HG02588 (cell line): Measurements from ENCODE around the gene P4HA3.

Source experiments
- ATAC-seq: cut with Tn5 transposase; IDR thresholded peaks from one replicate; pipeline ENCODE4 v1.9.1; 2021; ENCODE audit warnings: mild to moderate bottlenecking, moderate library complexity; ENCODE audit not compliant: unreplicated experiment

Gene P4HA3

DNA sequence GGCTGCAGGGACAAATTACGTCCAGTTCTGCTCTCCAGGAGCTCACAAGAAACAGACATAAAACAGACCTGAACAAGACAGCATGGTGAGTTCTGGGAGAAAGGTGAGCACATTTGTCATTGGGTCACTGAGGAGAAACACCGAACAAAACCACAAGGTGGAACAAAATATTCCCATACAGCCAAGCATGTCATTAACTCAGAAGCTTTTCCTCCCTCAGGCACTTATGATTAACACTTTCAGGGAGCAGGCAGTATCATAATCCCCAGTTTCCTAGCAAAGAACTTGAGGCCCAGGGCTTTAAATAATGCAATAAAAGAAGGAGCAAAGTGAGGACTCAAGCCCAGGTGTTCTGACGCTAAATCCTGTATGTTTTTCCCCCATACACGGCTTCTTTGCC, 43.0 kb downstream of the P4HA3 start:
- ATAC-seq, result no peak

DNA sequence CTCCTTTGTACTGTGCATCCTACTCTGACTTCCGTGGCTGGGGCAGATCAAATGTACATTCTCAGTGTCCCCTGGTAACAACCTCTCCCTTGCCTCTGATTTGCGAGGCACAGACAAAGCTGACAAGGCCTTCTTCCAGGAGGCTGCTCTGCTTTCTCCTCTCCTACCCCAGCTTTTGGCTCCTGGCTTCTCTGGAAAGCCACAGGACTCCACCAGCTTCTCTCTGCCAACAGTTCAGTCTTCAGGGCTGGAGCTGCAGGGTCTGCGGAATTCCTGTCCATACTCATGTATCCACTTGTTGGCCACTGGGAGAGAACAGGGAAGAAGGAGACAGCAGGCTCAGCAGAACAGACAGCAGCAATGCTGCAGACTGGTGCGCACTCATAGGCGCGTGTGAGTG, 44.4 kb downstream of the P4HA3 start:
- ATAC-seq, result no peak

- no peak for ATAC-seq
Measured at GRCh38 chr11:74265256-74265655, 46.2 kb downstream of the P4HA3 start.

GRCh38 chr11:74262725-74263124, 48.7 kb downstream of the P4HA3 start:
- ATAC-seq, result no peak

DNA sequence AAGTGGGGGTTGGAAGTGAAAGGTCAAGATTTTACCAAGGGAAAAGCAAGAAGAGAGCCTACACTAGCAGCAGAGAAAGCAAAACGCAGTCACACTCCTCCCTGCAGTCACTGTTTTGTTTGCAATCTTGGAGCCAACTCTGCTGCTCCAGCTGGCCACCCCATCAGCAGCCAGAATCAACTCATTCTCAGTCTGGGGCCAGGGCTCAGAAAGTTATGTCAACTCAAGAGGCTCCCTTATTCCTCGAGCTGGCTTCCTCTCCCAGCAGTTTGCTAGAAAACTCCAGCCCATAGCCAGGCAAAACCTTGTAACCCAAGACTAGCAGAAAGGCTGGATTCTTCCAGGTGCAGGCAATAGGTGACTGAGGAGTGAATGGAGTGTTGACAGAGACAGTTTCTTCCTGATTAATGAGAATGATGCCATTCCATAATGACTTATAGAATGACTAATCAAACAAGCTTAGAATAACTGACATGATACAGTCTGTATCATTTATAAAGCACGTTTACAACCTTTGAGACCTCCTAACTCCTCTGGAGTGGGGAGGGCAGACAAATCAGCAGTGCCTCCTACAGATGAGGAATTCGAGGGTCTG, 53.4 kb downstream of the P4HA3 start:
- no peak for ATAC-seq

DNA sequence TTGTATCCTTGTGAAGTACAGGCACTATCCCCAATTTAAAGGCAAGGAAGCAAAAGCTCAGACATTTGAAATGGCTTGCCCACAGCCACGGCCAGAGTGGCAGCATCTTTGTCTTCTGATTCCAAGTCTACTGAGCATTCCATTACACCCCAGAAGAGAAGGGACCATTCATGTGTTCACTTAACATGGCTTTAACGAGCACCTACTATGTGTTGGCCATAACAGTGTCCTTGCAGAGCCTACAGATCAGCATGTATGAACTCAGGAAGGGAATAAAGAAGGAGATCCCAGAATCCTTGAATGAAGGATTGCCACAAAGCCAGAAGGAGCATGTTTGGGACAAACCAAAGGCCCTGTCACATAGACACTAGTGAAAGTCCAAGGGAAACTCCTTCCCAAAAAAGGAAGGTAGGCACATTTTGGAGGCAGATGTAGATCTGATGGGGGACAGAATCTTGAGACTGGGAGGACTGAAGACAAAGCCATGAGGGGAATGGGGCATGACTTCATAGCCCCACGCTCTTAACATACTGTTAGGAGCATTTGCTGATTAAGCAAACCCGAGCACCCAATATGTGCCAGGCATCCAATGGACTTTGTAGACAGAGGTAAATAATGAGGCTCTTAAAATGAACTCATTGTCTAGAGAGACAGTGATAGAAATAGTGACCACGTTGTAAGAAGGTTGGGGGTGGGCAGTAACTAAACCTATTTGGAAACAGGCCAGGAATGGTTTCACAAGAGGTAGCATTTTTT, 54.9 kb downstream of the P4HA3 start:
- no peak for ATAC-seq

DNA sequence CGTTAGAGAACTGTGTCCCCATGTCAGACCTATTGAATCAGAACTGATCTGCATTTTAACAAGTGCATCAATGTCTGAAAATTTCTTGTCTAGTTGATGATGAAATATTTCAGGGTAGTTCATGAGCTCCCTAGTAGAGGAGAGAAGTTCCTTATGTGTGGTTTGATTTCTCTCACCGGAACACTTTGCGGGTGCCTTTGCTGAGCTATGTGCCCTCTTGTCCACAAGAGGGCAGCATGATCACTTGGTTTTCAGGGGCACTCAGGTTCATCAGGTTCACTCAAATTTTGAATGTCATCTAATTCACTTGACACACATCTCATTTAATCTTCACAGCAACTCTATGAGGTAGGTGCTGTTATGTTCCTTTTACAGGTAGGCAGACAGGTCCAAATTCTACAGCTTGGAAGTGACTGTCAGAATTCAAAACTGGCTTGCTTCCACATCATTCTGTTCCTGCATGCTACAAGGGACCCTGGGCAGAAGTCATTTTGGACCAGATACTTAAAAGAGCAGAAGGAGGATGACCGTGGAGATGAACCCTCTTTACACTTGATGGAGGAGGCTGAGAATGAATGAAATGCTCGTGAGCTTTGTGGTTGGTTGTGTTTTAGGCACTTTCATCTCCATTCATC, 55.6 kb downstream of the P4HA3 start:
- ATAC-seq, result no peak

GRCh38 chr11:74253361-74253760, 58.1 kb downstream of the P4HA3 start:
- ATAC-seq, result no peak

- ATAC-seq, result no peak
Measured at GRCh38 chr11:74249496-74249895, 61.9 kb downstream of the P4HA3 start.

GRCh38 chr11:74248469-74248868, 63.0 kb downstream of the P4HA3 start:
- no peak for ATAC-seq

- ATAC-seq, result no peak
Measured at GRCh38 chr11:74238243-74238642, 73.2 kb downstream of the P4HA3 start.

- no peak for ATAC-seq
Measured at GRCh38 chr11:74237541-74237940, 73.9 kb downstream of the P4HA3 start.

GRCh38 chr11:74235121-74235520, 76.3 kb downstream of the P4HA3 start:
- no peak for ATAC-seq

GRCh38 chr11:74233683-74234082, 77.8 kb downstream of the P4HA3 start:
- no peak for ATAC-seq

- ATAC-seq, result no peak
Measured at GRCh38 chr11:74232311-74232950, 79.0 kb downstream of the P4HA3 start.

DNA sequence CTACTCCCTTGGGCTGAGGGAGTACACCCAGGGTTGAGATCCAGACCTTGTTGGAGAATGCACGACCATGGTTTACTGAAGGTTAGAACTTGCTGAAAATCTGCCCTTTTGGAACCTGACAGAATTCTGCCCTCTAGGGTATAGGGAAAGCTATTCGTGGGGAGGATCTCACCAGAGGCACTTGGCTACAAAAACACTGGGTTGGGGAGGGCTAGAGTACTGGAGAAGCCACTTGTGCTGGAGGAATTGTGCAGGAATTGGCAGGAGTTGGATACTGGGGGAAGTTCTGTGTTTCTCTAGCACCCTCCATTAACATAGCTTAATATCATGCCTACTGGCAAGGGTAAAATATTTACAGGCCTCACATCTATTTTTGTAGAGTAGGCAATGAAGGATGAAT, 84.5 kb downstream of the P4HA3 start:
- ATAC-seq, result no peak

- ATAC-seq, result no peak
Measured at GRCh38 chr11:74225565-74225964, 85.9 kb downstream of the P4HA3 start.

- no peak for ATAC-seq
Measured at GRCh38 chr11:74221816-74222215, 89.6 kb downstream of the P4HA3 start.

DNA sequence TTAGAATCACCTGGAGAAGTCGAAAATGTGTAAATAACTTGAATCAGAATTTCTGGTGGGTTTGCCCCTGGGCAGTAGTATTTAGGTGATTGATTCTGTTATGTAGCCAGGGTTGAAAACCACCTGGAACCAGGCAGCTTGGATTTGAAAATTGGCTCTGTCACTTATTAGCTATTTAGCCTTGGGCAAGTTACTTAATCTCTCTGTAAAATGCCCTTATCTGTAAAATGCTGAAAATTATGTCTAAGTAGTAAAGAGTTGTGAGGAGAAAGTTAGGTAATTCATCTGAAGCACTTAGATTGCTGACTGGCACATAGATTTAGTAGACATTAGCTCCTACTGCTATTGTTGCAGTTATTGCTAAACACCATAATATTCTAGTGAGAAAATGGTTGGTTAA, 91.1 kb downstream of the P4HA3 start:
- ATAC-seq, result no peak
